ENCODE measurements around the gene KIF4A. TPM values are rescaled to one million over a fixed set of nuclear protein-coding genes. Genes with fewer than 3 reads are reported as not detected.
"Not testable (repeated sequence)": the region's sequence is repeated elsewhere in the genome, so short reads cannot be mapped to it uniquely, and the experiment has no call there.

The KIF4A gene
- total RNA-seq, 1 donor from 2014 or later, result 3.0 TPM

GRCh38 chrX:70386235-70386634 lies 96.3 kb downstream of the KIF4A start:
- Histone ChIP-seq H3K4me1 (ENCODE audit: insufficient read depth, low read length) (no peaks in the 10 kb centered on the region), H3K4me2 (ENCODE audit: low read length) (no peak overlapping the region), H3K9me3 (ENCODE audit: insufficient read depth, low read depth, low read length) (no peaks in the 10 kb centered on the region), H3K9ac (ENCODE audit: low read length) (no peak overlapping the region), H3K79me2 (ENCODE audit: insufficient read depth, low read length) (no peaks in the 10 kb centered on the region), H3K4me3 (ENCODE audit: insufficient read depth, low read depth, low read length) (no peak overlapping the region), H4K20me1 (ENCODE audit: insufficient read depth, low read length) (no peaks in the 10 kb centered on the region), H3K36me3 (ENCODE audit: insufficient read depth, low read length) (no peaks in the 10 kb centered on the region), H3K27ac (ENCODE audit: low read depth, low read length) (no peak overlapping the region), H2AFZ (ENCODE audit: low read depth, low read length) (no peak overlapping the region), H3K27me3 (ENCODE audit: insufficient read depth, low read length) (no peaks in the 10 kb centered on the region)
- DNase-seq (ENCODE audit: low read depth), result peak; percentile 55
- TF ChIP-seq, protein P1, sequence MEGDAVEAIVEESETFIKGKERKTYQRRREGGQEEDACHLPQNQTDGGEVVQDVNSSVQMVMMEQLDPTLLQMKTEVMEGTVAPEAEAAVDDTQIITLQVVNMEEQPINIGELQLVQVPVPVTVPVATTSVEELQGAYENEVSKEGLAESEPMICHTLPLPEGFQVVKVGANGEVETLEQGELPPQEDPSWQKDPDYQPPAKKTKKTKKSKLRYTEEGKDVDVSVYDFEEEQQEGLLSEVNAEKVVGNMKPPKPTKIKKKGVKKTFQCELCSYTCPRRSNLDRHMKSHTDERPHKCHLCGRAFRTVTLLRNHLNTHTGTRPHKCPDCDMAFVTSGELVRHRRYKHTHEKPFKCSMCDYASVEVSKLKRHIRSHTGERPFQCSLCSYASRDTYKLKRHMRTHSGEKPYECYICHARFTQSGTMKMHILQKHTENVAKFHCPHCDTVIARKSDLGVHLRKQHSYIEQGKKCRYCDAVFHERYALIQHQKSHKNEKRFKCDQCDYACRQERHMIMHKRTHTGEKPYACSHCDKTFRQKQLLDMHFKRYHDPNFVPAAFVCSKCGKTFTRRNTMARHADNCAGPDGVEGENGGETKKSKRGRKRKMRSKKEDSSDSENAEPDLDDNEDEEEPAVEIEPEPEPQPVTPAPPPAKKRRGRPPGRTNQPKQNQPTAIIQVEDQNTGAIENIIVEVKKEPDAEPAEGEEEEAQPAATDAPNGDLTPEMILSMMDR (IDR thresholded peaks at IDR 0.05; ENCODE audit: insufficient read depth, low read depth, low read length), result no peak
- no peak for TF ChIP-seq EZH2 (IDR thresholded peaks at IDR 0.05; ENCODE audit: insufficient read depth, low read length)
- Mint-ChIP-seq H3K27ac (ENCODE audit: unreplicated experiment) (no peak overlapping the region), H3K4me1 (ENCODE audit: low read depth, unreplicated experiment) (no peaks in the 10 kb centered on the region), H3K27me3 (ENCODE audit: low read depth, unreplicated experiment) (no peaks in the 10 kb centered on the region), H3K9me3 (ENCODE audit: unreplicated experiment) (no peaks in the 10 kb centered on the region), H3K4me3 (ENCODE audit: unreplicated experiment) (no peak overlapping the region), H3K36me3 (ENCODE audit: low read depth, unreplicated experiment) (no peaks in the 10 kb centered on the region)
- FAIRE-seq, result no peak

DNA sequence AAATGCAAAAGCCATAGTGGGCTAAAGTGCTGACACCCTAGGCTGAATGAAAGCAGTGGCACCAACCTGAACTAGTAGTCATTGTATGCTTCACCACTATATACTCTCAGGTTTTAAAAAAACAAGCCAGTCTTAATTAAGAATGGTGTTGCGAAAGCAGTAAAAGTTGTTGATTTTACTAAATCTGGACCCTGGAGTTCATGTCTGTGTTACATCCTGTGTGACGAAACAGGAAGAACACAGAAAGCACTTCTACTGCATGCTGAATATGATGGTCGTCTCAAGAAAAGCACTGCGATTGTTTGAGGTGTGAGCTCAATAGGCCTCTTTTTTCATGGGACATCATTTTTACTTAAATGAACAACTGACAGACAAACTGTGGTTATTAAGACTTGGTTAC lies 109.0 kb downstream of the KIF4A start:
- Histone ChIP-seq H4K20me1 (ENCODE audit: insufficient read depth, low read length) (no peaks in the 10 kb centered on the region), H3K9me3 (ENCODE audit: insufficient read depth, low read depth, low read length) (no peaks in the 10 kb centered on the region), H3K79me2 (ENCODE audit: insufficient read depth, low read length) (no peaks in the 10 kb centered on the region), H3K27ac (ENCODE audit: low read depth, low read length) (no peak overlapping the region), H3K4me2 (ENCODE audit: low read length) (no peak overlapping the region), H3K4me3 (ENCODE audit: insufficient read depth, low read depth, low read length) (no peak overlapping the region), H3K9ac (ENCODE audit: low read length) (no peak overlapping the region), H3K36me3 (ENCODE audit: insufficient read depth, low read length) (peaks cover 2% of the 10 kb centered on the region), H3K4me1 (ENCODE audit: insufficient read depth, low read length) (no peaks in the 10 kb centered on the region), H2AFZ (ENCODE audit: low read depth, low read length) (peak overlapping the region; percentile 17), H3K27me3 (ENCODE audit: insufficient read depth, low read length) (no peaks in the 10 kb centered on the region)
- DNase-seq (ENCODE audit: low read depth) (no peak), FAIRE-seq (peak; percentile 78)
- Mint-ChIP-seq H3K27ac (ENCODE audit: unreplicated experiment) (no peak overlapping the region), H3K4me3 (ENCODE audit: unreplicated experiment) (no peak overlapping the region), H3K27me3 (ENCODE audit: low read depth, unreplicated experiment) (no peaks in the 10 kb centered on the region), H3K36me3 (ENCODE audit: low read depth, unreplicated experiment) (no peaks in the 10 kb centered on the region), H3K4me1 (ENCODE audit: low read depth, unreplicated experiment) (no peaks in the 10 kb centered on the region), H3K9me3 (ENCODE audit: unreplicated experiment) (no peaks in the 10 kb centered on the region)
- TF ChIP-seq EZH2 (IDR thresholded peaks at IDR 0.05; ENCODE audit: insufficient read depth, low read length), result no peak
- TF ChIP-seq, protein P1 (IDR thresholded peaks at IDR 0.05; ENCODE audit: insufficient read depth, low read depth, low read length), result no peak

GRCh38 chrX:70400181-70400580 lies 110.3 kb downstream of the KIF4A start:
- not testable (repeated sequence) for H3K9ac ChIP-seq (ENCODE audit: low read length); H3K9me3 Mint-ChIP-seq (ENCODE audit: unreplicated experiment); H4K20me1 ChIP-seq (ENCODE audit: insufficient read depth, low read length); H3K4me3 ChIP-seq (ENCODE audit: insufficient read depth, low read depth, low read length); FAIRE-seq; H3K27ac Mint-ChIP-seq (ENCODE audit: unreplicated experiment); H3K9me3 ChIP-seq (ENCODE audit: insufficient read depth, low read depth, low read length); H3K36me3 ChIP-seq (ENCODE audit: insufficient read depth, low read length); H3K4me1 Mint-ChIP-seq (ENCODE audit: low read depth, unreplicated experiment); H3K4me2 ChIP-seq (ENCODE audit: low read length); H3K4me1 ChIP-seq (ENCODE audit: insufficient read depth, low read length); H3K27me3 Mint-ChIP-seq (ENCODE audit: low read depth, unreplicated experiment); H3K27ac ChIP-seq (ENCODE audit: low read depth, low read length); H3K79me2 ChIP-seq (ENCODE audit: insufficient read depth, low read length); H2AFZ ChIP-seq (ENCODE audit: low read depth, low read length); H3K36me3 Mint-ChIP-seq (ENCODE audit: low read depth, unreplicated experiment); H3K4me3 Mint-ChIP-seq (ENCODE audit: unreplicated experiment); DNase-seq (ENCODE audit: low read depth); H3K27me3 ChIP-seq (ENCODE audit: insufficient read depth, low read length)

Data from astrocyte (in vitro differentiated cells and primary cell).